HCT116 (cell line): Measurements from ENCODE around the gene COQ6. TPM values are rescaled to one million over a fixed set of nuclear protein-coding genes. Genes with fewer than 3 reads are reported as not detected.

Source experiments
- ATAC-seq: fragments of 200-7000 bp; cut with Tn5 transposase; 2 replicates; pipeline ENCODE4 v1.9.1; 2020; ENCODE audit warnings: mild to moderate bottlenecking, moderate library complexity
- BruUV-seq: library from RNA; stranded (reverse); fragments of 400-500 nt; replicated peaks from 2 replicates; lab custom pipeline; 2021; lab: Mats Ljungman, UMichigan
- CTCF ChIA-PET: fragments of 300-600 bp; sonication (Branson Sonifier 250); formaldehyde crosslinking; loops from one replicate; lab custom pipeline; 2021; ENCODE audit warnings: antibody characterized with exemption; lab: Charles Lee
- POLR2A ChIA-PET: fragments of 300-600, 350-600 bp; sonication (Branson Sonifier 250); formaldehyde crosslinking; loops from one replicate; lab custom pipeline; 2021; ENCODE audit warnings: antibody characterized with exemption; lab: Charles Lee
- RAD21 ChIA-PET, 2 experiments: fragments of 300-600 bp; sonication (Branson Sonifier 250); formaldehyde crosslinking; loops; one replicate each; lab custom pipeline; 2023; ENCODE audit warnings: low total read pairs in 2 of 2; ENCODE audit not compliant: uncharacterized antibody in 2 of 2, unreplicated experiment in 2 of 2, low non-redundant PET in 1 of 2; lab: Charles Lee
- DNase-seq: peaks from one replicate; pipeline ENCODE4 v3.0.0-alpha.2; 2010; ENCODE audit warnings: low read depth, low spot score
- H2AFZ ChIP-seq: fragments of 200-600 bp; shearing (Covaris generic), sonication (generic); 2 replicates; pipeline ENCODE4 v1.6.1; 2017; ENCODE audit warnings: low read depth, mixed run types, mixed read lengths, antibody characterized with exemption, low read length; ENCODE audit not compliant: poor library complexity, severe bottlenecking
- H3K27ac ChIP-seq: 2 replicates; pipeline ENCODE4 v1.5.1; 2012; ENCODE audit warnings: low read depth, low read length
- H3K27me3 ChIP-seq: fragments of 200-600 bp; sonication (generic); 2 replicates; pipeline ENCODE4 v1.6.1; 2016; ENCODE audit warnings: mixed run types, low read length, mixed read lengths; ENCODE audit not compliant: insufficient read depth
- H3K36me3 ChIP-seq, 2 experiments: fragments of 200-500 bp in 1 of 2; fragments of 200-600 bp in 1 of 2; sonication (Bioruptor generic) in 1 of 2; sonication (generic) in 1 of 2; 2 replicates each; pipeline versions ENCODE4 v1.5.1 to v1.6.1; 2014 to 2016; ENCODE audit warnings: low read length in 2 of 2, inconsistent platforms in 1 of 2, mixed read lengths in 1 of 2, mixed run types in 1 of 2; ENCODE audit not compliant: insufficient read depth in 2 of 2, control insufficient read depth in 1 of 2
- H3K4me1 ChIP-seq, 2 experiments: fragments of 200-600 bp in 1 of 2; sonication (generic) in 1 of 2; 2 replicates each; pipeline versions ENCODE4 v1.5.1 to v1.6.1; 2012 to 2017; ENCODE audit warnings: low read length in 2 of 2, inconsistent platforms in 1 of 2, mild to moderate bottlenecking in 1 of 2, mixed read lengths in 1 of 2, mixed run types in 1 of 2, moderate library complexity in 1 of 2; ENCODE audit not compliant: insufficient read depth in 2 of 2, control insufficient read depth in 1 of 2
- H3K4me2 ChIP-seq: fragments of 200-600 bp; sonication (generic); 2 replicates; pipeline ENCODE4 v1.6.1; 2017; ENCODE audit warnings: mixed run types, low read length, mixed read lengths
- H3K4me3 ChIP-seq, 2 experiments: fragments of 200-600 bp in 1 of 2; sonication (generic) in 1 of 2; replicated peaks in 1 of 2; 2 replicates each; pipeline ENCODE4 v1.5.1; 2011 to 2016; ENCODE audit warnings: low read length in 2 of 2, control low read depth in 1 of 2, low read depth in 1 of 2, mild to moderate bottlenecking in 1 of 2, mixed read lengths in 1 of 2, mixed run types in 1 of 2
- H3K79me2 ChIP-seq: fragments of 200-600 bp; sonication (generic); 2 replicates; pipeline ENCODE4 v1.6.1; 2017; ENCODE audit warnings: mild to moderate bottlenecking, mixed run types, low read length, moderate library complexity, mixed read lengths; ENCODE audit not compliant: insufficient read depth
- H3K9ac ChIP-seq: fragments of 200-600 bp; sonication (generic); 2 replicates; pipeline ENCODE4 v1.6.1; 2016; ENCODE audit warnings: low read length, mixed read lengths
- H3K9me2 ChIP-seq: fragments of 200-600 bp; sonication (generic), shearing (Covaris generic); 2 replicates; pipeline ENCODE4 v1.6.1; 2017; ENCODE audit warnings: mixed run types, mild to moderate bottlenecking, moderate library complexity; ENCODE audit not compliant: insufficient read depth
- H3K9me3 ChIP-seq, 2 experiments: fragments of 200-500 bp in 1 of 2; fragments of 200-600 bp in 1 of 2; sonication (Bioruptor generic) in 1 of 2; sonication (generic) in 1 of 2; 2 replicates each; pipeline ENCODE4 v1.6.1; 2014 to 2017; ENCODE audit warnings: low read length in 2 of 2, mixed read lengths in 2 of 2, inconsistent platforms in 1 of 2, low read depth in 1 of 2, mild to moderate bottlenecking in 1 of 2, mixed run types in 1 of 2, moderate library complexity in 1 of 2; ENCODE audit not compliant: control insufficient read depth in 1 of 2, insufficient read depth in 1 of 2
- H4K20me1 ChIP-seq: fragments of 200-600 bp; sonication (generic), shearing (Covaris generic); 2 replicates; pipeline ENCODE4 v1.6.1; 2017; ENCODE audit warnings: mixed run types, mild to moderate bottlenecking, moderate library complexity; ENCODE audit not compliant: insufficient read depth
- ATF3 ChIP-seq: IDR thresholded peaks from 2 replicates; pipeline ENCODE4 v1.6.1; 2012
- EZH2phosphoT487 ChIP-seq: fragments of 200-600 bp; IDR thresholded peaks from 2 replicates; pipeline ENCODE4 v1.6.1; 2018; ENCODE audit warnings: antibody characterized with exemption, borderline replicate concordance
- FOSL1 ChIP-seq: IDR thresholded peaks from 2 replicates; pipeline ENCODE4 v1.6.1; 2012; ENCODE audit warnings: low read depth
- POLR2A ChIP-seq: IDR thresholded peaks from 2 replicates; pipeline ENCODE4 v1.7.0; 2011; ENCODE audit warnings: borderline replicate concordance; ENCODE audit not compliant: insufficient read depth, insufficient read length; ENCODE audit errors: extremely low read depth
- RAD21 ChIP-seq: IDR thresholded peaks from 2 replicates; pipeline ENCODE4 v1.6.1; 2012; ENCODE audit warnings: low read depth, mild to moderate bottlenecking
- REST ChIP-seq: IDR thresholded peaks from 2 replicates; pipeline ENCODE4 v1.6.1; 2012; ENCODE audit warnings: low read depth
- SIN3A ChIP-seq: IDR thresholded peaks from 2 replicates; pipeline ENCODE4 v1.6.1; 2012; ENCODE audit warnings: low read depth
- ZBTB33 ChIP-seq: IDR thresholded peaks from 2 replicates; pipeline ENCODE4 v1.6.1; 2011; ENCODE audit warnings: mild to moderate bottlenecking, low read length, moderate library complexity; ENCODE audit not compliant: insufficient replicate concordance; ENCODE audit errors: extremely low read depth
- intact Hi-C: fragments of 100-400 bp; cut with micrococcal nuclease; formaldehyde crosslinking; loops from 2 replicates; pipeline ENCODE4 v1.10.0; 2022
- total RNA-seq: library from RNA; stranded (reverse); gene quantifications from one replicate; pipeline ENCODE4 v1.2.1, GENCODE V29; 2021; ENCODE audit not compliant: unreplicated experiment

The COQ6 gene
- total RNA-seq, 1 experiment from 2014 or later, result 21.6 TPM

DNA sequence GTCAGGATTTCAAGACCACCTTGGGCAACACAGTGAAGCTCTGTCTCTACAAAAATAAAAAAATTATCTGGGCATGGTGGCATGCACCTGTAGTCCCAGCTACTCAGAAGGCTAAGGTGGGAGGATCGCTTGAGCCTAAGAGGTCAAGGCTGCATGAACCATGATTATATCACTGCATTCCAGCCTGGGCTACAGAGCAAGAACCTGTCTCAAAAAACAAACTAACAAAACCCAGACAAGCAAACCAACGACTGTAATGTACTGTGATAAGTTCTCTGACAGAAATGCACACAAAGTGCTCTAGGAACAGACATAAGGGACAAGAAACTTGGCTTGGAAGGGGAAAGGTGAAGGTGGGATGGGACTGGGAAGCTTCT lies 46.6 kb downstream of the COQ6 start:
- Histone ChIP-seq H2AFZ (no peak overlapping the region), H3K4me1 (no peaks in the 10 kb centered on the region), H3K9me3 (no peaks in the 10 kb centered on the region), H3K79me2 (no peaks in the 10 kb centered on the region), H3K27me3 (no peaks in the 10 kb centered on the region), H3K4me3 (no peak overlapping the region), H3K9me2 (no peaks in the 10 kb centered on the region), H3K9ac (no peak overlapping the region), H3K4me2 (no peak overlapping the region), H3K27ac (no peak overlapping the region), H4K20me1 (no peaks in the 10 kb centered on the region), H3K36me3 (peaks cover 0 to 4% of the 10 kb centered on the region in 2 experiments; a peak in 1 of 4 replicates)
- DNase-seq (no peak), ATAC-seq (no peak)
- POLR2A ChIA-PET, result no interaction called here
- CTCF ChIA-PET, result no interaction called here
- TF ChIP-seq RAD21 (no peak), SIN3A (no peak), POLR2A (no peak)
- no TSS peak for BruUV-seq
- RAD21 ChIA-PET, result no interaction called here
- intact Hi-C loops, result no loop called here

- ChIA-PET CTCF (no interaction called here), POLR2A (no interaction called here), RAD21 (no interaction called here)
- no peak for TF ChIP-seq EZH2phosphoT487
- TF ChIP-seq ZBTB33, result no peak
- no peak for TF ChIP-seq POLR2A
- TF ChIP-seq ATF3, result no peak
- TF ChIP-seq REST, result no peak
- no peak for TF ChIP-seq FOSL1
- no peak for TF ChIP-seq RAD21
- no TSS peak for BruUV-seq
- Histone ChIP-seq H3K9me3 (no peaks in the 10 kb centered on the region), H3K27ac (no peak overlapping the region), H3K36me3 (peaks cover 0 to 4% of the 10 kb centered on the region in 2 experiments; a peak in 1 of 4 replicates), H3K9ac (no peak overlapping the region), H3K9me2 (no peaks in the 10 kb centered on the region), H3K4me1 (no peaks in the 10 kb centered on the region), H3K4me3 (no peak overlapping the region), H3K79me2 (no peaks in the 10 kb centered on the region), H2AFZ (no peak overlapping the region), H4K20me1 (no peaks in the 10 kb centered on the region), H3K4me2 (no peak overlapping the region), H3K27me3 (no peaks in the 10 kb centered on the region)
- ATAC-seq (no peak), DNase-seq (no peak)
- intact Hi-C loops, result no loop called here
These were observed 47.2 kb downstream of the COQ6 start for GRCh38 chr14:73997108-73997943.
